GM12873 (cell line): ENCODE data around the gene EFCAB9.

Experiments used
- CTCF ChIP-seq: IDR thresholded peaks from 2 replicates; pipeline ENCODE4 v1.5.1; 2012; ENCODE audit warnings: low read depth, mild to moderate bottlenecking, moderate library complexity, low read length, control low read depth; ENCODE audit not compliant: insufficient read depth; ENCODE audit errors: missing control alignments

The EFCAB9 gene

DNA sequence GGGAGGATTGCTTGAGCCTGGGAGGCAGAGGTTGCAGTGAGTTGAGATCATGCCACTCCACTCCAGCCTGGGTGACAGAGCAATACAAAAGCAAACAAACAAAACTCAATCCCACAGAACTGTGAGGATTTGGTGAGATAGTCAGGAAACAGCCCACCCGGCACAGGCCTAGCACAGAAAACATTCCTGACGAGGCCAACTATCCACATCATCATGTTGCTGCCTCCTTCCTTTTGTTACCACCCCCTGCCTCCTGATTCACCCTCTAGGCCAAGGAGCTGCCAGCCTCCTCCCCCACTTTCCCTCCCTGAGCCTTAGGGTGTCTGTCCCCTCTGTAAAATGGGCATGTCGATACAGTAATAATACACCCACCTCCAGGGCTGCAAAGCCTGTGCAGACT, 44.9 kb upstream of the EFCAB9 start:
- TF ChIP-seq CTCF = no peak

DNA sequence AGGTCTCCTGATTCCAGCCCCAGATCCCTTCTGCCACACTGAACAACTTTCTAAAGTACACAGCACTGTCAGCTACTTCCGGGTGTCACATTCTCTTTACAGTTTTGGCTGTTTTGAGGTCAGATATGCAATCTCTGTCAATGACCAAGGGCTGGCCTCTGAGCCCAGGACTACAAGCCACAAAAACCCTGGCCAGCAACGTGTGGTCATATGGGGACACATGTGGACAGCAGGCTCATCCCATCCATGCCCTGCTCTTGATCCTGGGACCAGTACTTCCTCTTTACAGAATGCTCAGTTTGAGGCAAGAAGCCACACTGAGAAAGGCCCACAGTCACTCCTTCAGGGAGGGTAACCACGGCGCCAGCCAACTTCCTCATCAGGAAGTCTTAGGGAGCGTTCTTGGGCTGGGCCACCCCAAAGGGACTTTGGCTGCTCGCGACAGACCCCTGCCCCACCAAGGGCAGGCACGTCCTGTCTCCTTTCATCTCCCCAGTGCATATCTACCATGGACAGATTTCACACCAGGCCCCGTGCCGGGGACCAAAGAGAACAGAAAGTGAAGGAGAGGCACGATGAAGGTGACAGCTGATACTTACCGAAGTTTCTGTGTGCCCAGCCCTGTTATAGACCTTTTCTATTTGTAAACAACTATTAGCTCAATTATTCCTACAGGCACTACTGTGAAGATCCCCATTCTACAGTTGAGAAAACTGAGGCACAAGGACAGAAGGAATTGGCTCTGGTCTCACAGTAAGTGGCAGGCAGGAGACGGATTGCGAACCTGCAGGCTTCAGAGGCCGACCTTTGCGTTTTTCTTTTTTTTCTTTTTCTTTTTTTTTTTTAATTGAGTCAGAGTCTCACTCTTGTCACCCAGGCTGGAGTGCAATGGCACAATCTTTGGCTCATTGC, 43.2 kb upstream of the EFCAB9 start:
- no peak for TF ChIP-seq CTCF

DNA sequence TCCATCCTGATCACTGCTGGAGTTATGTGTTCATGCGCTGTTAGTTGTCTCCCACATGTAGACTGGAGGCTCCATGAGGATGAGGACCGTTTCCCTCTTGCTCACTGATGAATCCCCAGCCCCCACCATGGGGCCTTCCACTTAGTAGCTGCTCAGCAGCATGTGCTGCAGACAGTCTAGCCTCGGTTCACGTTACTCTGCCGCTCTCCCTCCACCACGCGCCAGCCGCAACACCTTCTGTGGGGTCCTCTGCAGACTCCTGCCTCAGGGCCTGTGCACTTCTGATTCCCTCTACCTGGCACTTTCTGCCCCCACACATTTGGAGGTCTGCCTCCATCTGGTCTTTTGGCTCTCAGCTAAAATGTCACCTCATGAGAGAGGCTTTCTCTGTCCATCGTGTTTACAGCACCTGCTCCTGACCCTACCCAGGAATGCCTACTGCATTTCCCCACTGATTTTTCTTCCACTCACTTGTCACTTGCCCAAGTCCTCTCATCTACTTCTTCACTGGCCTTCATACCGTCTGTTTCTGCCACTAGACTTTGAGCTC, 42.2 kb upstream of the EFCAB9 start:
- no peak for TF ChIP-seq CTCF

DNA sequence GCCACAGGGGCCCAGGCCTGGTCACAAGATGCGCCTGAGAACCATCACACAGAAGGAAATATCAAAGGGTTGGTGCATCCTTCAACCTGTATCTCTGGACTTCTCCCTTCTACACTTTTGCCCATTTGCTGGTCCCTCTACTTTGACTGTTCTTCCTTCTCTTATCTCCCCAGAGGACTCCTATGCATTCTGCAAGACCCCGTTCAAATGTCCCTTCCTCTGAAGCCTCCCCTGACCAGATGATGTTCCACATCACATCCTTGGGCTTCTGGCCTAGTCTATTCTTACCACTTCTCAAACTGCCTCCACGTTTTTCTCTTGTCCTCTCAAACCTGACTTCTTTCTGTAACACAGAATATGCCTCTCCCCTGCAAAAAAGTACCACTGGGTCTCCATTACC, 40.3 kb upstream of the EFCAB9 start:
- no peak for TF ChIP-seq CTCF

DNA sequence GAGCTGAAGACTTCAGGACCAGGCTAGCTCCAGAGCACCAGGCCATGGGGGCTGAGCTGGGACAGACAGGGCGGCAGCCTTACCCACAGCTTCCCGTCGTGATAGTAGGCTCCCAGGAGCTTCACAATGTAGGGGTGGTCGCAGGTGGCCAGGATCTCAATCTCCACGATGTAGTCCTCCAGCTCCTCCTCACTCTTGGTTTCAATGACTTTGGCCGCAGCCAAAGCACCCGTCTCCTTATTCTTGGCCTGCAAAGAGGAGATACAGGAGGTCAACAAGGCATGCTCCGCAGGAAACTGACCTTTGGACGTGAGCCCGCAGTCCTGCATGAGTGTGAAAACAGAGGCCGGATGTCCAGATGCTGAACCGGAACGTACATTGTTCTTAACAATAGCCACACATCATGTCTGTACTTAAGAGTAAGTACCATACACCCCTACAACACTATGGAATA, 37.4 kb upstream of the EFCAB9 start:
- TF ChIP-seq CTCF = no peak

DNA sequence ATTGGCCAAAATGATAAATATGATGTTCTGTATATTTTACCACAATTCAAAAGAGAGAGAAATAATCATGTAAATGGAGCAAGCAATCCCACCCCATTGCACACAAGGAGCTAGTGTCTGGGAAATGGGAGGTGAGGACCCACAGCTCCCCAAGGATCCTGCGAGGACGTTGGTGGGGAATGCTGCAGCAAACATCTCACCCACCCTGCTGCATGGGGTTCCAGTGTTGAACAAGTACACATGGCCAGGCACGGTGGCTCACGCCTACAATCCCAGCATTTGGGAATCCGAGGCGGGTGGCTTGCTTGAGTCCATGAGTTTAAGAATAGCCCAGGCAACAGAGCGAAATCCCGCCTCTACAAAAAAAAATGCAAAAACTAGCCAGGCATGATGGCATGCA, 35.0 kb upstream of the EFCAB9 start:
- no peak for TF ChIP-seq CTCF

DNA sequence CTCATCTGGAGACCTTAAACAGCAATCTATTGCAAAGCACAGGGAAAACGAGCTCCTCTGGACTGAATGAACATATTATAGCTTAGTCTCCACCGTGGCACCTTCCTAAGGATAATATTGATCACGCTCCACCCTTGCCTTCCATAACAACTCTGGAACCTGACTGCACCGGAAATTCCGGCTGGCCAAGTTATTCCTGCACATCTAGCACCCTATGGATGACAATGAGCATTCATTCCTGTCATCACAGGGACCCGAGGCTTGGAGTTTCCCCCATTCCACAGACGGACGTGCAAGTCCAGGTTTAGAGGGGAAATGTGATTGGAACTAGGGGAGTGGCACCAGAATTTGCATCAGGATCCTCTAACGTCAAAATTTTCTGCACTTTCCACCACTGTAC, 33.5 kb upstream of the EFCAB9 start:
- no peak for TF ChIP-seq CTCF
